H9 (cell line): ENCODE measurements around the gene FASTKD3. TPM values are rescaled to one million over a fixed set of nuclear protein-coding genes. Genes with fewer than 3 reads are reported as not detected.

Experiments used
- DNase-seq: peaks from one replicate; pipeline ENCODE4 v3.0.0-alpha.2; 2017
- H2AFZ ChIP-seq: one replicate; pipeline ENCODE4 v1.6.1; 2013; ENCODE audit warnings: mild to moderate bottlenecking, low read length, control low read depth, moderate library complexity
- H2AK5ac ChIP-seq: 2 replicates; pipeline ENCODE4 v1.6.1; 2013; ENCODE audit warnings: low read length, control low read depth, mixed read lengths; ENCODE audit not compliant: insufficient read length
- H2BK120ac ChIP-seq: one replicate; pipeline ENCODE4 v1.6.1; 2013; ENCODE audit warnings: low read depth, mild to moderate bottlenecking, low read length, control low read depth, inconsistent platforms; ENCODE audit not compliant: poor library complexity, severe bottlenecking
- H2BK12ac ChIP-seq: 2 replicates; pipeline ENCODE4 v1.6.1; 2013; ENCODE audit warnings: low read length, control low read depth, mixed read lengths, low read depth; ENCODE audit not compliant: insufficient read length
- H2BK15ac ChIP-seq: 2 replicates; pipeline ENCODE4 v1.6.1; 2013; ENCODE audit warnings: low read depth, low read length, control low read depth
- H2BK20ac ChIP-seq: one replicate; pipeline ENCODE4 v1.6.1; 2013; ENCODE audit warnings: low read depth, mild to moderate bottlenecking, low read length, control low read depth, inconsistent platforms; ENCODE audit not compliant: poor library complexity, severe bottlenecking
- H2BK5ac ChIP-seq: 2 replicates; pipeline ENCODE4 v1.6.1; 2013; ENCODE audit warnings: low read length, control low read depth, mixed read lengths; ENCODE audit not compliant: insufficient read length
- H3K14ac ChIP-seq: 2 replicates; pipeline ENCODE4 v1.6.1; 2013; ENCODE audit warnings: low read length, control low read depth; ENCODE audit not compliant: insufficient read depth
- H3K18ac ChIP-seq: 2 replicates; pipeline ENCODE4 v1.6.1; 2013; ENCODE audit warnings: low read depth, mild to moderate bottlenecking, mixed read lengths, low read length, control low read depth; ENCODE audit not compliant: insufficient read length
- H3K23ac ChIP-seq: 2 replicates; pipeline ENCODE4 v1.6.1; 2013; ENCODE audit warnings: low read length, control low read depth, mixed read lengths, low read depth; ENCODE audit not compliant: insufficient read length
- H3K23me2 ChIP-seq: 2 replicates; pipeline ENCODE4 v1.6.1; 2013; ENCODE audit warnings: low read depth, mild to moderate bottlenecking, mixed read lengths, low read length, control low read depth; ENCODE audit not compliant: insufficient read length, poor library complexity, severe bottlenecking
- H3K27ac ChIP-seq: 2 replicates; pipeline ENCODE4 v1.5.1; 2013; ENCODE audit warnings: low read length, control low read depth, mixed read lengths, low read depth; ENCODE audit not compliant: insufficient read length
- H3K27me3 ChIP-seq: 2 replicates; pipeline ENCODE4 v1.6.1; 2013; ENCODE audit warnings: low read length, control low read depth, inconsistent platforms; ENCODE audit not compliant: insufficient read depth
- H3K4ac ChIP-seq: 2 replicates; pipeline ENCODE4 v1.6.1; 2013; ENCODE audit warnings: low read depth, mild to moderate bottlenecking, control low read depth, inconsistent platforms, low read length, moderate library complexity
- H3K4me1 ChIP-seq: 2 replicates; pipeline ENCODE4 v1.6.1; 2013; ENCODE audit warnings: low read length, control low read depth, inconsistent platforms; ENCODE audit not compliant: insufficient read depth
- H3K4me2 ChIP-seq: 2 replicates; pipeline ENCODE4 v1.6.1; 2013; ENCODE audit warnings: low read length, control low read depth, mixed read lengths; ENCODE audit not compliant: insufficient read length, insufficient read depth
- H3K56ac ChIP-seq: 2 replicates; pipeline ENCODE4 v1.6.1; 2013; ENCODE audit warnings: low read depth, mild to moderate bottlenecking, mixed read lengths, low read length, control low read depth; ENCODE audit not compliant: insufficient read length
- H3K79me1 ChIP-seq: 2 replicates; pipeline ENCODE4 v1.6.1; 2013; ENCODE audit warnings: low read depth, mild to moderate bottlenecking, moderate library complexity, low read length, control low read depth, inconsistent platforms; ENCODE audit not compliant: insufficient read depth, poor library complexity, severe bottlenecking
- H3K79me2 ChIP-seq: 2 replicates; pipeline ENCODE4 v1.6.1; 2013; ENCODE audit warnings: low read length, control low read depth, inconsistent platforms; ENCODE audit not compliant: insufficient read depth
- H3K9ac ChIP-seq: 2 replicates; pipeline ENCODE4 v1.6.1; 2013; ENCODE audit warnings: low read length, control low read depth, mixed read lengths; ENCODE audit not compliant: insufficient read length; ENCODE audit errors: extremely low read depth
- H3K9me3 ChIP-seq: one replicate; pipeline ENCODE4 v1.6.1; 2013; ENCODE audit warnings: low read depth, low read length, inconsistent platforms; ENCODE audit not compliant: control insufficient read depth
- H3T11ph ChIP-seq: one replicate; pipeline ENCODE4 v1.6.1; 2013; ENCODE audit warnings: mild to moderate bottlenecking, low read length, control low read depth, inconsistent platforms
- H4K20me1 ChIP-seq: one replicate; pipeline ENCODE4 v1.6.1; 2013; ENCODE audit not compliant: control insufficient read depth, insufficient read length, insufficient read depth
- H4K5ac ChIP-seq: 2 replicates; pipeline ENCODE4 v1.6.1; 2013; ENCODE audit warnings: low read depth, mild to moderate bottlenecking, mixed read lengths, low read length, control low read depth; ENCODE audit not compliant: insufficient read length
- H4K8ac ChIP-seq: replicated peaks from 2 replicates; pipeline ENCODE4 v1.6.1; 2013; ENCODE audit warnings: low read length, control low read depth, mixed read lengths, low read depth; ENCODE audit not compliant: insufficient read length
- H4K91ac ChIP-seq: 2 replicates; pipeline ENCODE4 v1.6.1; 2013; ENCODE audit warnings: low read depth, mild to moderate bottlenecking, moderate library complexity, mixed read lengths, low read length, control low read depth; ENCODE audit not compliant: insufficient read length
- H3K27ac Mint-ChIP-seq, 3 experiments: 2 replicates in 2 of 3; 3 replicates in 1 of 3; pipeline ENCODE4 v1.8.0; 2020 to 2021; ENCODE audit warnings: mixed read lengths in 3 of 3, mild to moderate bottlenecking in 1 of 3, moderate library complexity in 1 of 3
- H3K27me3 Mint-ChIP-seq: 2 replicates; pipeline ENCODE4 v1.8.0; 2021; ENCODE audit warnings: low read depth, mild to moderate bottlenecking, moderate library complexity, mixed read lengths
- H3K36me3 Mint-ChIP-seq, 3 experiments: 2 replicates in 2 of 3; 3 replicates in 1 of 3; pipeline ENCODE4 v1.8.0; 2020 to 2021; ENCODE audit warnings: low read depth in 3 of 3, mixed read lengths in 3 of 3; ENCODE audit not compliant: insufficient read depth in 1 of 3
- H3K4me1 Mint-ChIP-seq, 2 experiments: 2 replicates each; pipeline ENCODE4 v1.8.0; 2020; ENCODE audit warnings: mixed read lengths in 2 of 2
- H3K4me3 Mint-ChIP-seq, 2 experiments: 2 replicates in 1 of 2; 3 replicates in 1 of 2; pipeline ENCODE4 v1.8.0; 2020 to 2021; ENCODE audit warnings: mild to moderate bottlenecking in 2 of 2, mixed read lengths in 2 of 2, moderate library complexity in 1 of 2
- H3K9me3 Mint-ChIP-seq, 2 experiments: 2 replicates in 1 of 2; 3 replicates in 1 of 2; pipeline ENCODE4 v1.8.0; 2020; ENCODE audit warnings: mild to moderate bottlenecking in 2 of 2, mixed read lengths in 2 of 2, moderate library complexity in 1 of 2
- WGBS: extraction: QIAGEN DNeasy Blood & Tissue Kit; methylation state at CpG from one replicate; pipeline ENCODE4 v1.1.7; 2013; ENCODE audit warnings: missing lambda C conversion rate, low lambda C conversion rate, mixed read lengths; ENCODE audit not compliant: insufficient read length; ENCODE audit errors: extremely low coverage; 5-methylcytosine and 5-hydroxymethylcytosine counted together
- total RNA-seq: library from RNA; stranded (reverse); gene quantifications from 2 replicates; pipeline ENCODE4 v1.2.1, GENCODE V29; 2021
- TF ChIP-seq, protein P1 (sequence below): fragments of 200-600 bp; sonication (generic); conservative IDR thresholded peaks from 3 replicates; pipeline ENCODE4 v1.8.0; 2021; ENCODE audit warnings: antibody characterized with exemption, mild to moderate bottlenecking

Gene FASTKD3
- total RNA-seq, 1 experiment from 2014 or later: 15.0 TPM

DNA sequence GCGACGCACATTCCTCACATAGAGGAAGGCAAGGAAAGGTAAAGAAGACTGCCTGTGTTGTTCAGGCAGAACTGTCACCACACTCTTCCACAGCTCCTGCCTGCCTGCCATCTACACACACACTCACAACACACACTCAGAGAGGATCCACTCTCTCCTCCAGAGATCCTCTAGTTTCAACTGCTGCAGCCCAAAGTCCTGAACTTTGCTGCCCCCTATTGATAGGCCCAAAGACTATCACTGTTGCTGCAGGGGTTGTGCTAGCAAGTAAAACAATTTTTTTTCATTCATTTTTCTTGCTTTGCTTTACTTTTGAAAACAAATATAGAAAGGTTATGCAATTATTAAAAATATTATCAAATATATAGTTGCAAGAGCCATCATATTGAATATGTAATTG is 12.0 kb downstream of the FASTKD3 start:
- H3K79me1 ChIP-seq: no peaks in the 10 kb centered on the region
- no peak overlapping the region for H3K56ac ChIP-seq
- no peak overlapping the region for H3K27ac ChIP-seq
- H2AK5ac ChIP-seq: no peak overlapping the region
- no peak overlapping the region for H3K9ac ChIP-seq
- Mint-ChIP-seq H3K9me3 (peaks cover 0 to 7% of the 10 kb centered on the region in 2 experiments; a peak in 3 of 5 replicates), H3K36me3 (peaks cover 6 to 32% (median 20%) of the 10 kb centered on the region in 3 experiments), H3K27me3 (peaks cover 9% of the 10 kb centered on the region), H3K27ac (no peak overlapping the region; a peak in 1 of 7 replicates), H3K4me3 (no peak overlapping the region), H3K4me1 (peaks cover 2 to 3% of the 10 kb centered on the region in 2 experiments; a peak in 3 of 4 replicates)
- H2BK15ac ChIP-seq: no peak overlapping the region
- H3K23ac ChIP-seq: no peak overlapping the region
- no peak overlapping the region for H2BK20ac ChIP-seq
- no peaks in the 10 kb centered on the region for H3K27me3 ChIP-seq
- TF ChIP-seq, protein P1, sequence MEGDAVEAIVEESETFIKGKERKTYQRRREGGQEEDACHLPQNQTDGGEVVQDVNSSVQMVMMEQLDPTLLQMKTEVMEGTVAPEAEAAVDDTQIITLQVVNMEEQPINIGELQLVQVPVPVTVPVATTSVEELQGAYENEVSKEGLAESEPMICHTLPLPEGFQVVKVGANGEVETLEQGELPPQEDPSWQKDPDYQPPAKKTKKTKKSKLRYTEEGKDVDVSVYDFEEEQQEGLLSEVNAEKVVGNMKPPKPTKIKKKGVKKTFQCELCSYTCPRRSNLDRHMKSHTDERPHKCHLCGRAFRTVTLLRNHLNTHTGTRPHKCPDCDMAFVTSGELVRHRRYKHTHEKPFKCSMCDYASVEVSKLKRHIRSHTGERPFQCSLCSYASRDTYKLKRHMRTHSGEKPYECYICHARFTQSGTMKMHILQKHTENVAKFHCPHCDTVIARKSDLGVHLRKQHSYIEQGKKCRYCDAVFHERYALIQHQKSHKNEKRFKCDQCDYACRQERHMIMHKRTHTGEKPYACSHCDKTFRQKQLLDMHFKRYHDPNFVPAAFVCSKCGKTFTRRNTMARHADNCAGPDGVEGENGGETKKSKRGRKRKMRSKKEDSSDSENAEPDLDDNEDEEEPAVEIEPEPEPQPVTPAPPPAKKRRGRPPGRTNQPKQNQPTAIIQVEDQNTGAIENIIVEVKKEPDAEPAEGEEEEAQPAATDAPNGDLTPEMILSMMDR: peak; percentile 92
- no peaks in the 10 kb centered on the region for H3K23me2 ChIP-seq
- no peak overlapping the region for H3K4me2 ChIP-seq
- H4K91ac ChIP-seq: no peak overlapping the region
- no peak overlapping the region for H3K4ac ChIP-seq
- H2AFZ ChIP-seq: no peak overlapping the region
- no peak overlapping the region for H2BK5ac ChIP-seq
- H3K4me1 ChIP-seq: no peaks in the 10 kb centered on the region
- H4K8ac ChIP-seq: no peak overlapping the region
- no CpG with 5 or more reads among the region's 2 CpGs for WGBS
- no peaks in the 10 kb centered on the region for H4K20me1 ChIP-seq
- no peaks in the 10 kb centered on the region for H3K79me2 ChIP-seq
- no peak overlapping the region for H4K5ac ChIP-seq
- no peak overlapping the region for H3K14ac ChIP-seq
- no peak overlapping the region for H2BK12ac ChIP-seq
- no peak overlapping the region for H3K18ac ChIP-seq
- H3T11ph ChIP-seq: no peak overlapping the region
- peak; percentile 68 for DNase-seq
- no peak overlapping the region for H2BK120ac ChIP-seq
- H3K9me3 ChIP-seq: no peaks in the 10 kb centered on the region
